K562 treated with DMSO at 1 percent for 12 hours (cell line): ENCODE data around the gene SPINK9. TPM values are rescaled to one million over a fixed set of nuclear protein-coding genes. Genes with fewer than 3 reads are reported as not detected.

Experiments used
- total RNA-seq: library from RNA; unstranded; fragments of 300-600 nt; gene quantifications from 2 replicates; pipeline ENCODE4 v1.2.3, GENCODE V29; 2022; ENCODE audit not compliant: insufficient read depth

Gene SPINK9
- not detected in 2 replicates for total RNA-seq

GRCh38 chr5:148335259-148335658 lies at the start of gene SPINK9:
Gene SPINK9, plus strand, starts transcription at chr5:148335559. Its CDS starts 55 bp downstream, at chr5:148335614.

DNA sequence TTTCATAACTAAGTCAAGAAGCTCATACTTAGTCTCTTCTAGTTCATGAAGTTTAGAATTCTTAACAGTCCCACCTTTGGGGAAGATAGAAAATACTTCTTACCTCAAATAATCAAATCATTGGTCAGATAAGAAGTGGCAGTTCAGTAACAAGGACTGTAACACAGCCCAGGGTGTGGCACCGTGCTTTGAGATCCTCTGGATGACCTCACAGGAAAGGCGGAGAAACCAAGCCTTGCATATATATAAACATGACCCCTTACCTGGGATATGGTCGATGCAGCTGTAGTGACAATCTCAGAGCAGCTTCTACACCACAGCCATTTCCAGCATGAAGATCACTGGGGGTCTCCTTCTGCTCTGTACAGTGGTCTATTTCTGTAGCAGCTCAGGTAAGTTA lies 23.2 kb upstream of the SPINK9 start, which contains the start of gene SPINK7:
Gene SPINK7 (plus strand): TSS at position 271 of the 400 bp plus-strand sequence. CDS start 61 bp downstream, at position 332.

DNA sequence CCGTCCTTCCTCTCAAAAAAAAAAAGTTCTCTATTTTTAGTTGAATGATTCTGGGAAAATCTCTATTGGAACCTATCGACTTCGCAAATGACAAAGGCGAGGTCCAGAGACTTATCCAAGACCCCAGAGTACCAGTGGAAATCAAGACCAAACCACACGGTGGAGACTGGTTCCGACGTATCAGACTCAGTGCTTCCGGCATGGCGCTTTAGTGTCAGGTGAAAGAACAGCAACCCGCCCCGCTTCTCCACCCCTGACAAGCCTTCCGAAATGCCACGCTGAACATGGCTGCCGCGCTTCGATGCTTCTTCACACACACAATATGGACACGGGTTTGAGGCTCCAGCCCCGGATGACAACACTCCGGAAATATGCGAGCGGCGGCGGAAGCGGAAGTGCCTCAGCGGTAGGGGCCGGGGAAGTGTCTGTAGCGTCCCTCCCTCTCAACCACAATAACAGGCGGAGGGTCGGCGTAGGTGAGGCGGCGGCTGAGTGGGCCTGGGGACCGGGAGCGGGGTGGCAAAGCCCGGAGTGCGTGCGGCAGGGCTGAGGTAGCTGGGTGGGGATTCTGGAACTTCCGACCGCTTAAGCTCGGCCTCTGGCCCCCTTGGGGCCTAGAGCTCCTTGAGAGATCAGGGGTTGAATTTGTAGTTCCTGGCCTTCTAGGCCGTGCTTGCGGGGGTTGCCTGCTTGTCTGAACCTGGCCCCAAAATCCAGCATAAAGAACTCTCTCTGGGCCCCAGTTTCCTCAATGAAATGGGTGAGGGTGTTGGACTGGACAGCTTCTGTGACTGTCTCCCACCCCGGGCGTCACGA lies 48.4 kb downstream of the SPINK9 start, which contains the start of gene FBXO38:
Gene FBXO38 (plus strand): TSS at position 395 of the 816 bp plus-strand sequence. CDS start 10,819 bp downstream, outside the sequence.

Other genes with a start within 250 kb of the SPINK9 start
- gene SPINK14, start 167.0 kb upstream of the SPINK9 start, total RNA-seq: not detected in 2 replicates
- not detected in 2 replicates for gene SPINK6, start 132.5 kb upstream of the SPINK9 start, total RNA-seq
- gene MARCOL, start 97.0 kb upstream of the SPINK9 start, total RNA-seq: not detected in 2 replicates
- not detected in 2 replicates for gene SPINK13, start 66.8 kb upstream of the SPINK9 start, total RNA-seq
- gene SPINK7, start 23.1 kb upstream of the SPINK9 start, total RNA-seq: not detected in 2 replicates
- gene FBXO38, start 48.4 kb downstream of the SPINK9 start, total RNA-seq: 10.5 and 20.8 TPM in 2 replicates